NCI-H128 (cell line): Measurements from ENCODE around the gene SNRPA1.

ENCODE experiments used
- DNase-seq: peaks from one replicate; lab custom pipeline; 2025; ENCODE audit not compliant: unreplicated experiment; lab: John Stamatoyannopoulos, UW

Gene SNRPA1

DNA sequence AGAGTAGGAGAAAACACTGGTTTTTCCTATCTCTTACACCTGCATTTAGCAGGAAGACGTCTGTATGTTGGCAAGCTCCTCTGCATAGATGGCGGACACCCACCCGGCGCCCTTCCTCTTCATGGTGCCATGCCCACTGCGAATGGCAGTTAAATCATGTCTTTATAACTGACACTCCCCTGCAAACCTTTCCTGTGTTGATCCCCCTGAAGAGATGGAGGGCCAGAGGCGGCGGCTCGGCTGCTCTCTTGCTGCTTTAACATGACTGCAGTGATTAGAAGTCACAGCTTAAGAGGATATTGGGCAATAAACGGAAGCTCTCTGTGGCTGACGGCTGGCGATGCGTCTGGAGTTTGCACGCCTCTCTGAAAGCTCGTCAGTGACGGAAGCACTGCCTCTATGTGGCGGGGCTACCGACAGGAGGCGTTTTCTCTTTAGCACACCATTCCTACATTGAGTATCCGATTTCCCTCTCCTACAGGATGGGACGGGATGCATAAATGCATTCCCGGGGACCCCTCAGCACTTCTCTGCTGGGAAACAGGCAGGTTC lies 25.5 kb upstream of the SNRPA1 start:
- no peak for DNase-seq

DNA sequence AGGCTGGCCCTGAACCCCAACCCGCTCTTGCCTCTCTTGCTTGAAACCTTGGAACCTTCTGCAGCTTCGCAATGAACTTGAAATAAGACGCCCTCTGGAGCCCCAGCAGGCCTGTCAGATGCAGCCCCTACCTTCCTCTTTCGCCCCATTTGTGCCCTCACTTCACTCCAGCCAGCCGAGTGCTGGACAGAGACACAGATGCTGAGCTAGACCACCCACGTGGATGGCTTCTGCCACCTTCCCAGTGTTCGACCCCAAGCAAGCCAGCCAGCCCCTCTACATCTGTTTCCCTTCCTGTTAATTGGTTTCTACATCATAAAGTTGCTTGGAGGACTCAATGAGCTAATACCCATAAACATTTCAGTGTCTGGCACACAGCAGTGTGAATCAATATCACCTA lies 23.8 kb upstream of the SNRPA1 start:
- no peak for DNase-seq

DNA sequence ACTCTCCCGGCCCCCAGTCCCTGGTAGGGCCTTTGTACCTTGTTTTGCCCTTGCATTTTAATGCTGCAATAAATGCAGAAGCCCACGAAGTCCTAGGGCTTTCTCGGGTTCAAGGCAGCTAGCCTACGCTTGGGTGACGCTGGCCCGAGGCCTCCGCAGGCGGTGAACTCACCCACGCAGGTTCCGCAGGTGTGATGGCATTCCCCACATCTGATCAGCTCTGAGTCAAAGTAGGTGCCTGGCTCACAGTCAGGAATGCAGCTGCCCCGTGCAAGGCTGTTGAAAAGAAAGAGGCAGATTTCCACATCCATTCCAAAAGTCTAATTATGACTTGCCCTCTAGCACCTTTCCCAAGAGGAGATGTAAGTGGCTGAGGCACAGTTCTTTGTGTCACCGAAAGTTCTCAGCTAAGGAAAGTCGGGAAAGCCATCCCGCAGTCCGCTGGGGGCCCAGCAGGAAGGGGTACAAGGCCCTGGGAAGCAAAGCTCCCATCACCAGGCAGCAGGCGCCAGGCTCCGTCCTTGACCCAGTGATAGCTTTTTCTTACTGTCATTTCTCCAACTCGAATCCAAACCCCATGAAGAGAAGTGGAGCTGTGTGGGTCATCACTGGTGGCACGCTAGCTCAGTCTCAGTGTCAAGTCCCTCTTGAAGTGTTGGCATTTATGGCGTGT lies 23.2 kb upstream of the SNRPA1 start:
- no peak for DNase-seq

DNA sequence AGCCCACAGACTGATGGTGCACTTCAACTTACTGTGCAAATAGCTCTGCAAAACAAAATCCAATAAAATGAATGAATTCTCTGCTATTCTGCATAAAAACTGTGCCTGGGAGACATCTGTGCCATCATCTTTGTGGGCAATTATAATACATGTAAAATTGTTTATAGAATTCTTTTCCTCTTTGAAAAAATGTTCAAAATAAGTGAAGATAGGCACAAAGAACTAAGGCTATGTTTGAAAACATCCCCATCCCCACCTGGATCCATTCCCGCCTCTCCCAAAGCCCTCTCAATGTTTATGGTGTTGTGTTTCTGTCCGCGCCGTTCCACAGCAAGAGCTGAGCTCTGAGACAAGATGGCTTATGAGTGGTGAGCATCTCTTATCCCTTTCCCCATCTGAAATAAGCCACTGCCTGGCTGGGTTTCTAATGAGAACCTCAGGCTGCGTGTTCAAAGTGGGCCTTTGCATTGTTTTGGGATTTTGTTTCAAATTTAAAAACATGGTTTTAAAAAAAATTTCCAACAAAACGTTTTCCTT lies 22.4 kb upstream of the SNRPA1 start:
- DNase-seq = no peak

DNA sequence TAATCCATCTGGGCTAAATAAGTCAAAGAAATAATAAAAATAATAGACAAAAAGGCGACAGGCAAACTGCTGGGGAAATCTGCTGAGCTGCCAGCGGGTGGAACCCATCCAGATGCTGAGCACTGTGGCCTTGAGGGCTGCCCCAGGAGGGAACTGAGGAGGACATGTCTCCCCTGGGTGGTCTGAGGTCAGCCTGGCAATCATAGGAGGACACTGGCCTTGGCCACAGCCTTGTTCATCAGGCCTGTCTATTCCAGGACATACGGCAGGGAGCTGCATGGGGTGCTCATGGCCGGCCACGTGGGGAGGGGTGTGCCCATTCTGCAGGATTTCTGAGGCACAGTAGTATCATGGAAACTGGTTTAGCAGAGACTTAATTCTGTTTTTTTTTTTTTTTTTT lies 21.5 kb upstream of the SNRPA1 start:
- DNase-seq = no peak

DNA sequence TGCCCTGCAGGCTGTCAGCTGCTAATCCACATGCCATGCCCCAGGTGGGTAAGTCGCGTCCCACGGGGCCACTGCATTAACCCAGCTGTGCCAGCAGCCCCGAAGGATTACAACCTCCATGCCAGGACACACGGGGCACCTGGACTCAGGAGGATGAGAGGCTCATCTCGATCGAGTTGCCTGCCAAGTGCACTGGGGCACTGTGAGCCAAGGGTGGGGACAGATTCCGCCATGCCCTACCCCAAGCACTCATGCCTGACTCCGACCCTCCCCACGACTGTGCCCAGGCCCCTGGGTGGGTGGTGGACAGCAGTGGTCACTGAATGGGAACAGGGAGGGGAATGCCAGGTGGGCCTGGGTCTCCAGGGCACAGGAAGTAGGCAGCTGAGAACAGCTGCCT lies 20.7 kb upstream of the SNRPA1 start:
- DNase-seq = no peak

DNA sequence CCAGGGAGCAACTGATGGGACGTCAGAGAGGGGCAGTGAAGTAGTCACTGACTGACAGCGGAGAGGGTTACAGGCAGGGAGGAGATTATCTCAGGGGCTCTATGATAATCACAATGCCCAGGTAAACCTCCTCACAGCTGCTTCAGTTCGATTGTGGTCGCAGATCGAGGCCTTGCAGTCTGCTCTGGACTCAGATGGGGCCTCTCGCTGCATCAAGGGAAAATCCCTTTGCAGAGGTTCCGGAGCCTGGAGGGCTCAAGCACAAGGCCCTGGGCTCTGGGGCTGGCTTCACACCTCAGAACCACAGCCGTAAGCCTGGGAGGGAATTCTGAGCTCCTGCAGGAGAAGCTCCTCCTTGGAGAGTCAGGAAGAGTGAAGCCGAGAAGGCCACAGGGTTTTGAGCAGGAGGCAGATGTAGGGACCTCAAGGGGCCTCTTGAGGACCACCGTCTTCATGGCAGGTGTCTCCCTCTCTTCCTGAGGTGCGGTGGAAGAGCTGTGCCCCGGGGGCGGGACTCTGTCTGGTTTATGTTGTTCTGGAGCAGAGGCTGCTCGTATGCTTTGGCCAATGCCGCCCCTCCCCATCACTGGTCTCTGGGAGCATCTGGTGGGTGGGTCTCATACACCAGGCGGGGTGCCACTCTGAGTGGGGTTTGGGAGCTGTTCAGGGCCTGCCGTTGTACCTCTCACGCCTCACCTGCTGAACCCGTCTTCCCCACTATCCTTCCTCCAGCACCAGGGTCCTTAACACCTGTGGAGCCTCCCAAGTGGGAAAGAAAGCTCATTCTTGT lies 19.5 kb upstream of the SNRPA1 start:
- DNase-seq = no peak

DNA sequence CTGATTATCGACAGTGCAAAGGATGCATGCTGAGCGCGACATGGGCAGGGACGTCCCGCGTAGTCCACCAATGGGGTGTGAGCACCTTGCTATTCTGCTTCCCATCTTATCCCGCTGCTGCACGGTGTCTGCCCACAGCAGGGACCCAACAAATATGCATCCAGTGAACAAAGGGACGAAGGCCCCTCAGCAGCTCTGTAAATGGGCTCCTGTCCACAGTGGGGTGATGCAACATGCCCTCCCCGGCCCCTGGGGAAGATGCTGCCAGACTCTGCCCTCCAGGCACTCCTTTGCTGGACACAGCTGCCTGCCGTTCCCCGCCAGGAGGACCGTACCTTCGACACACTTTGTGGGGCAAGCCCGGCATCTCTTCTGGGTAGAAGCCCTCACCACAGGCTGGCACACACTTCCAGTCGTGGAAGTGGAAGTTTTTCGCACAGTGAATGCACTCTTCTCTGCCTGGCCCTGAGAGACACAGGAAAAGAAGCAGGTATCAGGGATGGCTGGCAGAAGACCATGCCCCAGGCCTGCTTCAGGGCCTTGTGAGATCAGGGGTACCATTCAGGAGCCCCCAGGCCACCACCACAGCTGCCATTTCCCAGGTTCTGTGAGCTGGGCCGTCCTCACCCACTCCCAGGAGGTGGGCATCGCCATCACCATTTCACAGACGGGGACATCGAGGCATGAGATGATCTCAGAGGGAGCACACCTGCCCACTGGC lies 18.2 kb upstream of the SNRPA1 start:
- no peak for DNase-seq

DNA sequence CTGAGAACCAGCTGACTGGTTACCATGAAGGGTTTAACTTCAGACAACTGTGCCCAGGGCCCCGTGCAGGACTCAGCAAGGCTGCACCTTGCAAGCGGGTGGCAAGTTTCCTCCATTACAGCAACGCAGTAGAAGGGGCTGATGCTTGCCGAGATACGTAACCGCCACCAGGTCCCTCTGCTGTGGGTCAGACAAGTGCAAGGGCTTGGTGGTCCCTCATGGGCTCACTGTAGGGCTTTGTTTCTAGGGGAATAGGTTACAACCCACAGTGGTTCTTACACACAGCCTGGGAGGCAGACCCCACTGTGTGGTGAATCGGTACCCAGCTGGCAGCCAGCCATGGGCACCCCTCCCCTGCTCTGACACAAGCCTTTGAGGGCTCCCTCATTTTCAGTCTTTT lies 15.5 kb upstream of the SNRPA1 start:
- no peak for DNase-seq

DNA sequence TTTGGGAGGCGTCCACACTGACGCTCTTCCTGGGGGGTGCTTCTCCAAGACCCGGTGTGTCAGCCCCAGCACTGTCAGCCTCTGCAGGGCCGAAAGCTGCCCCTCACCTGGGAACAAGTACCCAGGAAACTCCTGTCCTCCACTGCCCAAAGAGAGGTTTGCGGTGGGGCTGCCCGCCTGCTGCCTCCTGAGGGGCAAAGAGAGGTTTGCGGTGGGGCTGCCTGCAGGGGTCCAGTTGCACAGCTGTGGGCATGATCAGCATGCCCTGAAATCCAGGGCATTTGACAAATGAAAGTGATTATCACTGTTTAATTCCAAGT lies 15.1 kb upstream of the SNRPA1 start:
- no peak for DNase-seq

DNA sequence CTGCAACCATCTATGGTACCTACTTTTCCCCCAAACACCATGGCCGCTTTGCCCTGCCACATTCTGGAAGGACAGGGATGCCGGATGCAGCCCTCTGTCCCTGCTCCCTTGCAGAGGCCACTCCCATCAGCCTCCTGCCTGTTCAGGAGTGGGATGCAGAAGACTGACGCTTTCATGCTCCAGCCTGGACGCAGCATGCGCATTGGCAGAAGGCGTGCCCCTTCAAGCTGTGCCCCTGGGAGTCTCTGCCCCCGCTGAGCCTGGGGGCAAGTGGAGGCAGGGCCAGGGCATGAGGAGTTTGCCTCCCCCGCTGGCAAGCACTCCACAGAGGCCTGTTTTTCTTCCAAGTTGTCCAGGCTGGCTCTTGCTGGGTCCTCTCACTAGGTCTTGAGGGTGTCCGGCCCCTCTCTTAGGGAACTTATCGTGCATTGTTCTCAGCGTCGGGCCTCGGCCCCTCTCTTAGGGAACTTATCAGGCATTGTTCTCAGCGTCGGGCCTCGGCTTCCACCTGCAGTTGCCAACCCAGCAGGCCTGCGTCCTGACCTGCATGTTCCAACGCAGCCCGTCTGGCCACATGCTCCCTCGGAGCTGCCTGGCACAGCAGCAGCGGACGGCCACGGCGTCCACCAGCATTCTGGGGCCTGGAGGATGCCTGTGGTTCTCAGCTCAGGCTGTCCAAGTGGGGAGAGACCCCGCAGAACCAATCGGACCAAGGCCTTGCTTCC lies 14.6 kb upstream of the SNRPA1 start:
- DNase-seq = no peak

DNA sequence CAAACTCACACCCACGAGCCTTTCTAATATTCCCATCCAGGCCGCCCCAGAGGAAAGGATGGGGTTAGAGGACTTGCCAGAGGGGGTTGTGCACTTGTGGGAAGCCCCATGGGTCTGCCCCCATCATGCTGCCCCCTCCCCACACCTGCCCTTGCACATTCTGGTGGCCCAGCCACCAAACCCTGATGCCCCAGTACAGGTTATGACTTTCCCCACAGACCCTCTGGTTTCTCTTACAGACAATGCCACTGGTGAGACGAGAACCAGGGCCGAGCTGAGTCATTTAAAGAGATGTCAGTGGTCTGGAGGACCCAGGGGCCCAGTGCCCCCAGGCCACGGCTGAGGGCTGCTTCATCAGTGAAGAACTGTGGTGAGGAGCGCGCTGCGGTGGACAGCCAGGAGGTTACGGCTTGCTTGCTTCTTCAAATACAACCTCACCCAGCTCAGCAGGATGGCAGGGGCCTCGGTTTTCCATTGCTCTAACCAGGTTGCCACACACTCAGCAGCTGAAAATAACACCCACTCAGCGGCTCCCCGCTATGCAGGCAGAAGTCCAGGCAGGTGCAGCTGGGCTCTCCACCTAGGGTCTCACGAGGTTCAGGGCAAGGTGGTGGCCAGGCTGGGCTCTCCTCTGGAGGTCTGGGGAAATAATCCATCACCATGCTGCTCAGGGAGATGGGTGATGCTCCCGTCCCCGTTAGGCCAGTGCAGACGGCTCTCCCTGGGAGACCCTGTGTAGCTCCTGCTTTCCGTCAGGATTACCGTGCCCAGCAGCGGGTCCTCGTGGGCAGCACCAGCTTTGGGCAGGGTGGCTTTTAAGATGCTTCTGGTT lies 13.8 kb upstream of the SNRPA1 start:
- DNase-seq = no peak

DNA sequence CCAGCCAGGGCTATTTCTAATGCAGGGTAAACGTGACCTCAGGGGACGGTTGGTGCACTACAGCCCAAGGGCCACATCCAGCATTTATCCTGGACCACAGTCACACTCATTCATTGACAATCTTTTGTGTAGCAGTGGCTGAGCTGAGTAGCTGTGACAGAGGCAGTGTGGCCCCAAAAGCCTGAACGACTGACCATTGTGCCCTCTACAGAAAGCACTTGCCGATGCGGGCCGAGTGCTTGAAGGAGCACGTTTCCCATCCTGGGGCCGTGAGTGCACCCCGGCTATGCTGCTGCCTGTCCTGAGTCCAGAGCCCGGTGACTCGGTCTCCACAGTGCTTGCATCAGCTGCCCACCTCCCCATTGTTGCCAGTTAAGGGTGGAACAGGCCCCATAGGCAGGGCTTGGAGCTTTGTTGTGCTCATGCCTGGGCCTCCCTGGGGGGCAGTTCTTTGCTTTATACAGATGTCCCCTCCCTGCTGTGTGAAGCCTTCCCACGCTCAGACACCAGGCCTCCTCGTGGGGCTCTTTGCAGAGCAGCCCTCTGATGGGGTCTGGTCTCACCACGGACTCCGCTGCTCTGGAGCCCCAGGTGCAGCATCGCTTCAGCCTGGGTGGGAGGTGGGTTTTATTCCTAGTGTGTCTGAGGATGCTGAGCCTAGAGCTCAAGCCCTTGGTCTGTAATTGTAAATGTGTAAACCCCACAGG lies 13.0 kb upstream of the SNRPA1 start:
- no peak for DNase-seq

DNA sequence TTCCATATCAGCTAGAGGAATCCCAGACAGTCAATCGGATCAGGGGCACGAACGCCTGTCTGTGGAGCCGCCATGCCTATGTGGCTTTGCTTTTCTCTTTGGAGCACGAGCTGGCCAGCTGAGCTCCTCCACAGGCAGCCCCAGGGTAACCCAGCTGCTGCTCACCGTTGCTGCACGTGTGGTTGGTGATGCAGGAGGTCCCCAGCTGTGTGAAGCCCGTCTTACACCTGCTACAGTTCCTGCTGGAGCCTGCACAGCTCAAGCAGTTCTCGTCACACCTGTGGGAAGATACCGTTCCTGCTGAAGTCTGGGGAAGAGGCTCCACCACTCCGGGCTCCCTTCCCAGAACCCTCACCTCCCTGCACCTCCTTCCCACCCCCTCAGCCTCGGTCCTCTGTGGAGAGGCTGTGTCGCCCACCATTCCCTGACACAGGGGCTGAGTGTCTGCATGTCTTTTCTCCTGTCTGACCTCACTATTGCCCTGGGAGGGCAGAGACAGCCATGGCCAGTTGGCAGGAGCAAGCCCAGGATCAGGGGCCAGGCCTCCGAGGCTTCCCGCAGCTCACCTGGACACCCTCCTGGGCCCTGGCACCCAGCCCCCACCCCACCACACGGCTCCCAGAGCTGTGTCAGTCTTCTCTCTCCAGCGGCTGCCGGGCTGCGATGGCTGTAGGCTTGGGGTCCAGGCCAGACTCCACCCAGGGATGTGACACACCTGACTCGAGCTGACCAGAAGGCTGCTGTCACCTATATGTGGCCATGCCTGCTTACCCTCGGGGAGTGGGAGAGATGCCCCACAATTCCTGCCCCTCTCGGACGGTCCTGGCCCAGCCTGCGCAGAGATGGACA lies 12.2 kb upstream of the SNRPA1 start:
- no peak for DNase-seq

DNA sequence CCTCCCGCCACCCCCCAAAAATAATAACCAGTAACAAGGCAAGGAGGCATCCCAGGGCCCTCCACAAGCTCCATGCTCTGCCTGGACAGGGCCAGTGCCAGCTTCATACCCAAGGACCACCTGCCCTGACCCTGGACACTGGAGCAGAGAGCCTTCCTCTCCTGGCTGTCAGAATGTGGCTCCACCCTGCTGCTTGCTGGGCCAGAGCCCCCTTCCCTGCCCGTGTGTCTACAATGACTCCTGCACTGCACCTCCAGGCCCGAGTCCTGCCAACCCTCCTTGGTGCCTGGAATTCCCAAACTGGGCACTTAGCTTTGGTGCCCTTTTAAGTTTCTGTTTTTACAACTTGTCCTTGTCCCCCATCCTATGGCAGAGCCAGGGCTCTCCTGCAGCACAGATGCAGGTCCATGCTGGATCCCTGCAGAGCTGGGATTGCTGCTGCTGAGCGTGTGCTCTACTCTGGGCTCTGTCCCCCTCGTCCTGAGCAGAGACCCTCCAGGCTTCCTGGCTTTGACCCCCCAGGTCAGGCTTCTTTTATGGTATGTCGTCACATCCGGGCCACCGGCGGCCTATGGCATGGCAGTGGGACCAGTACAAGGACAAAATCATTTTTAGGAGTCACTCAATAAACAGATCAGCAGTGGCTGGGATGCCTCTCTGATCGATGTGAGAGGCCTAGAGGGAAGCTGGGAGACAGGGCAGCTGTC lies 11.4 kb upstream of the SNRPA1 start:
- DNase-seq = no peak

DNA sequence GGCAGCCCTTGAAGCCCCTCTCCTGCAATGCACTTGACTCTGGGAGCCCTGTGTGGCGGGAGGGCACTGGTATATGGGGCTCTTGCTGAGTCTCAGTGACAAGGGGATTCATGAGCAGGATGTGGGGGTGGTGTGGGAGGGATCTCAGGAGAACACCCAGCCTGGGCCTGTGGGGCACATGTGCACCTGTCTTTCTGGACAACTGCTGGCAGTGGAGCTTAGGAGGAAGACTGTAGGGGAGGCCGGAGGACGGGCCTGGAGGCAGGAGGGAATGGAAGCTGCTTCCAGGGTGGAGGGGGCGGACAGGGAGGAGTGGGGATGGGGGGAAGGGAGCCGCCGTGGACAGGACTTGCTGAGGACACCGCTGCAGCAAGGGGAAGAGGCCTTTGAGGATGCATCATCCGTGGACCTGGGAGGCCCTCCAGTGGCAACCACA lies 10.8 kb upstream of the SNRPA1 start:
- DNase-seq = no peak

DNA sequence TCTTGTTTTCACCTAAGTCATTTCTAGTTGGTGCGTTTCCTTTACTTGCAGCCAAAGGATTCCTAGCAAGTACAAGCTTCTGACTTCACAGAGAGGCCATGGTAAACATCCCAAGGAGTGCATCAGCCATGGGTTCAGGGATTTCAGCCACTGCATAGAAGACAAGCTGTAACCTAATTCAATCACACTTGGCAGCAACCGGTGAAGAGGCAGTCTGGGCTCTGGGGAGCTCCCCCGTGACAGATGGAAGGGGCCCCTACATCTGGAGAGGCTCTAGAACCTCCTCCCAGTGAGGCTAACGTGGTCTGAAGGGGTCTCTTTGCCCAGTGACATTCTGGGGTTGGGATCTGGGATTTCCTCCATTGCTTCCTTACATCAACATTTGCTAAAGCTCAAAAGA lies 8.4 kb upstream of the SNRPA1 start:
- no peak for DNase-seq
